ENCODE measurements around the gene COL6A2. TPM values are rescaled to one million over a fixed set of nuclear protein-coding genes. Genes with fewer than 3 reads are reported as not detected.
"Not testable (repeated sequence)": the region's sequence is repeated elsewhere in the genome, so short reads cannot be mapped to it uniquely, and the experiment has no call there.

Gene COL6A2
- total and polyA plus RNA-seq, 2 experiments from 2014 or later, result 650 to 1,939 TPM

DNA sequence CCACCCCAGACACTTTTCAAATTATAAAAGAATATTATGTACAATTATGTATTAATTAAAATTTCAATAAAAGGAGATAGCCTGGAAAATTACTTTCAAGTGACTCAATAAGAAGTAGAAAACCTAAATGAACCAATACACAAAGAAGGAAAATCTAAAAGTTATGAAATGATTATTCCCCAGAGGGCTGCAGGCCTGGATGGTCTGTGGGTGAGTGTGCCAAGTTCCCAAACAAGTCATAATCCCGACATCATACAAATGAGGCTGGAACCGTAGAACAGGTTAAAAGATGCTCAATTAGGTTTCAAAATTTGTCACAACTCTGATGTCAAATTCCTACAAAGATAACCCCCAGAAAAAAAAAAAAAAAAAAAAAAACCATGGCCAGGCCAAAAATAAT, 73.7 kb downstream of the COL6A2 start:
- TF ChIP-seq EZH2phosphoT487 (IDR thresholded peaks at IDR 0.05; ENCODE audit: insufficient read depth, low read depth), result no peak
- TF ChIP-seq EZH2 (IDR thresholded peaks at IDR 0.05; ENCODE audit: insufficient read depth, poor library complexity, severe bottlenecking), result no peak
- Histone ChIP-seq H3K27ac (no peak overlapping the region), H3K79me2 (ENCODE audit: insufficient read depth) (no peaks in the 10 kb centered on the region), H3K36me3 (ENCODE audit: low read depth) (no peaks in the 10 kb centered on the region), H4K20me1 (ENCODE audit: insufficient read depth) (no peaks in the 10 kb centered on the region), H3K4me1 (ENCODE audit: insufficient read depth) (no peaks in the 10 kb centered on the region), H3K9ac (no peak overlapping the region), H2AFZ (no peak overlapping the region), H3K27me3 (replicated peaks; ENCODE audit: insufficient read depth) (no peaks in the 10 kb centered on the region), H3K4me2 (ENCODE audit: unreplicated experiment) (no peak overlapping the region), H3K9me3 (ENCODE audit: low read depth) (no peaks in the 10 kb centered on the region), H3K9me2 (ENCODE audit: insufficient read depth) (no peaks in the 10 kb centered on the region), H3F3A (ENCODE audit: insufficient read depth) (peaks cover 7% of the 10 kb centered on the region; the same call in 1 of the 2 replicates), H3K4me3 (no peak overlapping the region)
- in situ Hi-C loops (cut with MboI), result no loop called here
- 19 to 24% methylated on average over 2 of the region's 2 CpGs for WGBS, 2 experiments (ENCODE audit: low coverage in 1 of 2, low lambda C conversion rate in 2 of 2, missing lambda C conversion rate in 2 of 2)
- peak; percentile 20 for DNase-seq

GRCh38 chr21:46171996-46172862, 74.3 kb downstream of the COL6A2 start:
- Histone ChIP-seq H2AFZ (no peak overlapping the region), H3K9me3 (ENCODE audit: low read depth) (no peaks in the 10 kb centered on the region), H3K4me3 (no peak overlapping the region), H3K9me2 (ENCODE audit: insufficient read depth) (no peaks in the 10 kb centered on the region), H3K79me2 (ENCODE audit: insufficient read depth) (no peaks in the 10 kb centered on the region), H3K27me3 (replicated peaks; ENCODE audit: insufficient read depth) (no peaks in the 10 kb centered on the region), H3K4me1 (ENCODE audit: insufficient read depth) (no peaks in the 10 kb centered on the region), H4K20me1 (ENCODE audit: insufficient read depth) (no peaks in the 10 kb centered on the region), H3K9ac (no peak overlapping the region), H3K4me2 (ENCODE audit: unreplicated experiment) (no peak overlapping the region), H3K36me3 (ENCODE audit: low read depth) (no peaks in the 10 kb centered on the region), H3K27ac (no peak overlapping the region), H3F3A (ENCODE audit: insufficient read depth) (peaks cover 11% of the 10 kb centered on the region; the same call in 1 of the 2 replicates)
- no peak for DNase-seq
- WGBS, 2 experiments (ENCODE audit: low coverage in 1 of 2, low lambda C conversion rate in 2 of 2, missing lambda C conversion rate in 2 of 2), result 76% methylated on average over 17 to 21 of the region's 21 CpGs
- in situ Hi-C loops (cut with MboI), result no loop called here
- TF ChIP-seq EZH2phosphoT487 (IDR thresholded peaks at IDR 0.05; ENCODE audit: insufficient read depth, low read depth) (no peak), EZH2 (IDR thresholded peaks at IDR 0.05; ENCODE audit: insufficient read depth, poor library complexity, severe bottlenecking) (no peak)

DNA sequence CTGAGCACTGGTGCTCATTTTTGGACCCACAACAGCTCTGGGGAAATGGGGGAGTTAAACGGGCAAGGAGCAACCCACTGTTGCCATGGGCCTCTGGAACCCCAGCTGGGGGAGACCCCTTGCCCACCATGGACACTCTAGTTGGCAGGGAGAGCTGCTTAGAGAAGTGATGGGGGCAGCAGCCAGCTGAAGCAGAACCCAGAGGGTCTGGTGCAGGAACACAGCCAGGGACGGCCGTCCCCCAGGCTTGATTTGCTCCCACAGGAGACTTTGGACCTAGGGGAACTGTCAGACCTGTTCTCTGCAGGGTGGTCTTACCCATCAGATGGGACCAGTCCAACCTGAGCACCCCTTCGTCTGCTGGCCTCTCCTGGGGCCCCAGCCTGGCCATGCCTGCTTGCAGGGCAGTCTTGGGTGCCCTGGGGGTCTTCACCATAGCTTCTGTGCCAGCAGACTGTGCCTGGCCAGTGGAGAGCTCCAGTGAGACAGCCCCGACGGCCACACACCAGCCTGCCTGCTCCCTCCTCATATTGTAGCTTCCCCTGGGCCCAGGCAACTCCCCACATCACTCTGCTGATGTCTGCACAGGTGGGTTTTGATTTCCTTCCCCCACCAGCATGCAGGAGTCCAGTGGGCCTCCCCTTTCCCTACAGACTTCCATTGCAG, 75.1 kb downstream of the COL6A2 start:
- 77 to 80% methylated on average over 6 of the region's 6 CpGs for WGBS, 2 experiments (ENCODE audit: low coverage in 1 of 2, low lambda C conversion rate in 2 of 2, missing lambda C conversion rate in 2 of 2)
- in situ Hi-C loops (cut with MboI), result no loop called here
- no peaks in the 10 kb centered on the region for H3K27me3 ChIP-seq (replicated peaks; ENCODE audit: insufficient read depth)
- no peak overlapping the region for H3K27ac ChIP-seq
- H3K36me3 ChIP-seq (ENCODE audit: low read depth), result no peaks in the 10 kb centered on the region
- no peak overlapping the region for H3K9ac ChIP-seq
- peaks cover 11% of the 10 kb centered on the region; the same call in 1 of the 2 replicates for H3F3A ChIP-seq (ENCODE audit: insufficient read depth)
- H3K9me3 ChIP-seq (ENCODE audit: low read depth), result no peaks in the 10 kb centered on the region
- H3K4me2 ChIP-seq (ENCODE audit: unreplicated experiment), result no peak overlapping the region
- H4K20me1 ChIP-seq (ENCODE audit: insufficient read depth), result no peaks in the 10 kb centered on the region
- no peaks in the 10 kb centered on the region for H3K4me1 ChIP-seq (ENCODE audit: insufficient read depth)
- no peak overlapping the region for H2AFZ ChIP-seq
- TF ChIP-seq EZH2phosphoT487 (IDR thresholded peaks at IDR 0.05; ENCODE audit: insufficient read depth, low read depth), result no peak
- TF ChIP-seq EZH2 (IDR thresholded peaks at IDR 0.05; ENCODE audit: insufficient read depth, poor library complexity, severe bottlenecking), result no peak
- no peak overlapping the region for H3K4me3 ChIP-seq
- H3K79me2 ChIP-seq (ENCODE audit: insufficient read depth), result no peaks in the 10 kb centered on the region
- no peaks in the 10 kb centered on the region for H3K9me2 ChIP-seq (ENCODE audit: insufficient read depth)
- DNase-seq, result no peak

DNA sequence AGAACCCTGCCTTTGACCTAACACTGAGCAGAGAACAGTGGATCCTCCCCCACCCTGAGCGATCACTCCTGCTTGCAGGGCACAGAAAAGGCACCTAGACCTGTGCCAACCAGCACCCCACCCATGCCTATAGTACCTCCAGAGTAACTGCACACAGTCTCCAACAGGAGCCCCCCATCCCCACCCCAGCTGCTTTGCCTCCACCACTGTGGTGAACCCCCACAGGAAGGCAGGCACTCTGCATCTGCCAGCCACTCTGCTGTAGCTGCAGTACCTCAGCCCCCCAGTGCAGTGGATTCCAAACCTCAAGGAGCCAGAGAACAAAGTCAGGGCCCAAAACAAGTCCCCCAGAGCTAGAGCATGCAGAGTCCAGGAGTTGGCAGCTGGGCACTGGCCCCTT, 75.7 kb downstream of the COL6A2 start:
- Histone ChIP-seq H3K79me2 (ENCODE audit: insufficient read depth) (no peaks in the 10 kb centered on the region), H3K4me3 (no peak overlapping the region), H3K4me2 (ENCODE audit: unreplicated experiment) (no peak overlapping the region), H3K36me3 (ENCODE audit: low read depth) (no peaks in the 10 kb centered on the region), H3K4me1 (ENCODE audit: insufficient read depth) (no peaks in the 10 kb centered on the region), H3K9me2 (ENCODE audit: insufficient read depth) (no peaks in the 10 kb centered on the region), H4K20me1 (ENCODE audit: insufficient read depth) (no peaks in the 10 kb centered on the region), H3K27ac (no peak overlapping the region), H3K9ac (no peak overlapping the region), H2AFZ (no peak overlapping the region), H3K9me3 (ENCODE audit: low read depth) (no peaks in the 10 kb centered on the region), H3F3A (ENCODE audit: insufficient read depth) (peaks cover 11% of the 10 kb centered on the region; the same call in 1 of the 2 replicates), H3K27me3 (replicated peaks; ENCODE audit: insufficient read depth) (no peaks in the 10 kb centered on the region)
- 100% methylated on average over 1 of the region's 1 CpG for WGBS, 2 experiments (ENCODE audit: low coverage in 1 of 2, low lambda C conversion rate in 2 of 2, missing lambda C conversion rate in 2 of 2)
- DNase-seq, result no peak
- TF ChIP-seq EZH2 (IDR thresholded peaks at IDR 0.05; ENCODE audit: insufficient read depth, poor library complexity, severe bottlenecking) (no peak), EZH2phosphoT487 (IDR thresholded peaks at IDR 0.05; ENCODE audit: insufficient read depth, low read depth) (no peak)
- in situ Hi-C loops (cut with MboI), result no loop called here

- H3K27ac ChIP-seq; DNase-seq; H3K36me3 ChIP-seq (ENCODE audit: low read depth); H3K9ac ChIP-seq; H3K9me2 ChIP-seq (ENCODE audit: insufficient read depth); H3K4me3 ChIP-seq; H2AFZ ChIP-seq; H4K20me1 ChIP-seq (ENCODE audit: insufficient read depth); H3K27me3 ChIP-seq (replicated peaks; ENCODE audit: insufficient read depth); H3K4me1 ChIP-seq (ENCODE audit: insufficient read depth); H3K9me3 ChIP-seq (ENCODE audit: low read depth); H3K79me2 ChIP-seq (ENCODE audit: insufficient read depth); H3K4me2 ChIP-seq (ENCODE audit: unreplicated experiment); in situ Hi-C loops (cut with MboI): not testable (repeated sequence)
- 70 to 75% methylated on average over 3 of the region's 3 CpGs for WGBS, 2 experiments (ENCODE audit: low coverage in 1 of 2, low lambda C conversion rate in 2 of 2, missing lambda C conversion rate in 2 of 2)
- peaks cover 11% of the 10 kb centered on the region; the same call in 1 of the 2 replicates for H3F3A ChIP-seq (ENCODE audit: insufficient read depth)
Measured at GRCh38 chr21:46176443-46177129, 78.7 kb downstream of the COL6A2 start.

All from GM23248 (cell line).